Mesenchymal stem cell (in vitro differentiated cells and primary cell): ENCODE data around the gene RC3H1. TPM values are rescaled to one million over a fixed set of nuclear protein-coding genes. Genes with fewer than 3 reads are reported as not detected.

Experiments used
- DNase-seq: peaks from one replicate; pipeline ENCODE4 v3.0.0-alpha.2; 2013
- H2AFZ ChIP-seq: one replicate; pipeline ENCODE4 v1.6.1; 2013; ENCODE audit warnings: low read depth, mild to moderate bottlenecking, control low read depth, inconsistent platforms, low read length, moderate library complexity
- H2AK5ac ChIP-seq: 2 replicates; pipeline ENCODE4 v1.6.1; 2013; ENCODE audit warnings: low read length, moderate library complexity, mild to moderate bottlenecking, inconsistent platforms; ENCODE audit not compliant: severe bottlenecking
- H2BK120ac ChIP-seq: one replicate; pipeline ENCODE4 v1.6.1; 2013; ENCODE audit warnings: low read depth, mild to moderate bottlenecking, inconsistent platforms, low read length, moderate library complexity
- H2BK12ac ChIP-seq, 2 experiments: one replicate each; pipeline ENCODE4 v1.6.1; 2013; ENCODE audit warnings: inconsistent platforms in 2 of 2, low read length in 2 of 2, mild to moderate bottlenecking in 2 of 2, moderate library complexity in 2 of 2, control low read depth in 1 of 2
- H2BK15ac ChIP-seq: one replicate; pipeline ENCODE4 v1.6.1; 2013; ENCODE audit warnings: mild to moderate bottlenecking, low read depth, inconsistent platforms; ENCODE audit not compliant: poor library complexity, severe bottlenecking
- H2BK5ac ChIP-seq: 2 replicates; pipeline ENCODE4 v1.6.1; 2013; ENCODE audit warnings: low read depth, mild to moderate bottlenecking, low read length, control low read depth, inconsistent platforms; ENCODE audit not compliant: poor library complexity, severe bottlenecking
- H3K14ac ChIP-seq, 2 experiments: one replicate each; pipeline ENCODE4 v1.6.1; 2013; ENCODE audit warnings: inconsistent platforms in 2 of 2, low read length in 2 of 2, control low read depth in 1 of 2, mild to moderate bottlenecking in 1 of 2, moderate library complexity in 1 of 2
- H3K18ac ChIP-seq, 2 experiments: one replicate each; pipeline ENCODE4 v1.6.1; 2013; ENCODE audit warnings: inconsistent platforms in 2 of 2, low read length in 2 of 2, control low read depth in 1 of 2, low read depth in 1 of 2, mild to moderate bottlenecking in 1 of 2
- H3K23ac ChIP-seq, 2 experiments: one replicate each; pipeline ENCODE4 v1.6.1; 2013; ENCODE audit warnings: inconsistent platforms in 2 of 2, low read length in 2 of 2, mild to moderate bottlenecking in 2 of 2, moderate library complexity in 2 of 2, control low read depth in 1 of 2
- H3K27ac ChIP-seq: 2 replicates; pipeline ENCODE4 v1.5.1; 2013; ENCODE audit warnings: mild to moderate bottlenecking, moderate library complexity, low read length, control low read depth, inconsistent platforms; ENCODE audit not compliant: poor library complexity, severe bottlenecking
- H3K27me3 ChIP-seq, 2 experiments: 2 replicates each; pipeline versions ENCODE4 v1.6.1 to v1.7.0; 2013; ENCODE audit warnings: low read length in 2 of 2, mild to moderate bottlenecking in 2 of 2, moderate library complexity in 2 of 2, control low read depth in 1 of 2, inconsistent platforms in 1 of 2; ENCODE audit not compliant: control insufficient read depth in 1 of 2, insufficient read depth in 1 of 2
- H3K36me3 ChIP-seq, 2 experiments: 2 replicates each; pipeline versions ENCODE4 v1.6.1 to v1.7.0; 2013; ENCODE audit warnings: low read length in 2 of 2, control low read depth in 1 of 2, inconsistent platforms in 1 of 2, low read depth in 1 of 2, mild to moderate bottlenecking in 1 of 2; ENCODE audit not compliant: insufficient read depth in 2 of 2, control insufficient read depth in 1 of 2
- H3K4ac ChIP-seq, 2 experiments: one replicate each; pipeline ENCODE4 v1.6.1; 2013; ENCODE audit warnings: inconsistent platforms in 2 of 2, low read length in 2 of 2, mild to moderate bottlenecking in 2 of 2, moderate library complexity in 2 of 2, control low read depth in 1 of 2, low read depth in 1 of 2
- H3K4me1 ChIP-seq: 2 replicates; pipeline ENCODE4 v1.6.1; 2013; ENCODE audit warnings: low read depth, low read length, control low read depth; ENCODE audit not compliant: control insufficient read depth, insufficient read depth
- H3K4me2 ChIP-seq: 2 replicates; pipeline ENCODE4 v1.6.1; 2013; ENCODE audit warnings: low read length, mild to moderate bottlenecking, inconsistent platforms; ENCODE audit not compliant: poor library complexity, severe bottlenecking
- H3K4me3 ChIP-seq, 2 experiments: 2 replicates each; pipeline versions ENCODE4 v1.5.1 to v1.7.0; 2013; ENCODE audit warnings: low read length in 2 of 2, mild to moderate bottlenecking in 2 of 2, control low read depth in 1 of 2, low read depth in 1 of 2; ENCODE audit not compliant: insufficient read depth in 1 of 2
- H3K79me1 ChIP-seq: replicated peaks from 2 replicates; pipeline ENCODE4 v1.6.1; 2013; ENCODE audit warnings: mild to moderate bottlenecking, control low read depth, low read length, inconsistent platforms; ENCODE audit not compliant: poor library complexity, severe bottlenecking
- H3K9ac ChIP-seq: 2 replicates; pipeline ENCODE4 v1.7.0; 2013; ENCODE audit warnings: mild to moderate bottlenecking, low read length, moderate library complexity
- H3K9me3 ChIP-seq: 2 replicates; pipeline ENCODE4 v1.7.0; 2013; ENCODE audit warnings: mild to moderate bottlenecking, low read length; ENCODE audit not compliant: control insufficient read depth
- H4K8ac ChIP-seq: one replicate; pipeline ENCODE4 v1.6.1; 2013; ENCODE audit warnings: inconsistent platforms, mild to moderate bottlenecking, low read length, moderate library complexity
- H4K91ac ChIP-seq: one replicate; pipeline ENCODE4 v1.6.1; 2013; ENCODE audit warnings: mild to moderate bottlenecking, low read length, inconsistent platforms
- WGBS: methylation state at CpG from one replicate; pipeline ENCODE4 v1.1.7; 2013; ENCODE audit warnings: mixed read lengths; 5-methylcytosine and 5-hydroxymethylcytosine counted together
- small RNA-seq: library from polyadenylated mRNA; stranded (forward); fragments of <200 nt; extraction: miRNeasy Mini kit (QIAGEN cat#:217004); gene quantifications from one replicate; pipeline ENCODE3, GENCODE V24; 2013; ENCODE audit warnings: low read depth

Gene RC3H1

GRCh38 chr1:173884701-173885100, 137.5 kb downstream of the RC3H1 start:
- H3K4ac ChIP-seq, result no peak overlapping the region
- H2AFZ ChIP-seq, result no peak overlapping the region
- H3K27me3 ChIP-seq, result no peaks in the 10 kb centered on the region
- H3K27ac ChIP-seq, result no peak overlapping the region
- H3K79me1 ChIP-seq, result peaks cover 16% of the 10 kb centered on the region
- no peak overlapping the region for H2BK5ac ChIP-seq
- no peak overlapping the region for H2BK12ac ChIP-seq
- H3K4me3 ChIP-seq, result no peak overlapping the region
- H2AK5ac ChIP-seq, result no peak overlapping the region
- no peak for DNase-seq
- H3K9me3 ChIP-seq, result no peaks in the 10 kb centered on the region
- no peaks in the 10 kb centered on the region for H3K4me1 ChIP-seq
- H2BK15ac ChIP-seq, result no peak overlapping the region
- H4K8ac ChIP-seq, result no peak overlapping the region
- no peak overlapping the region for H3K4me2 ChIP-seq
- no peak overlapping the region for H4K91ac ChIP-seq
- no peak overlapping the region for H3K18ac ChIP-seq
- H3K14ac ChIP-seq, result no peak overlapping the region
- H3K36me3 ChIP-seq, result peaks cover 11 to 49% of the 10 kb centered on the region in 2 experiments
- WGBS, result 98% methylated on average over 5 of the region's 5 CpGs
- no peak overlapping the region for H3K9ac ChIP-seq
- H3K23ac ChIP-seq, result no peak overlapping the region
- H2BK120ac ChIP-seq, result no peak overlapping the region

Small RNA genes within 50 kb of the gene (small RNA-seq; reads per million reads assigned to genes)
- gene RNA5SP67, result not detected
- not detected for gene RNA5SP68
